GM21619 (cell line): ENCODE measurements around the gene ARHGAP21.
"Not testable (repeated sequence)": the region's sequence is repeated elsewhere in the genome, so short reads cannot be mapped to it uniquely, and the experiment has no call there.

Experiments used
- ATAC-seq: cut with Tn5 transposase; IDR thresholded peaks from one replicate; pipeline ENCODE4 v1.9.1; 2021; ENCODE audit not compliant: unreplicated experiment

ARHGAP21 gene

DNA sequence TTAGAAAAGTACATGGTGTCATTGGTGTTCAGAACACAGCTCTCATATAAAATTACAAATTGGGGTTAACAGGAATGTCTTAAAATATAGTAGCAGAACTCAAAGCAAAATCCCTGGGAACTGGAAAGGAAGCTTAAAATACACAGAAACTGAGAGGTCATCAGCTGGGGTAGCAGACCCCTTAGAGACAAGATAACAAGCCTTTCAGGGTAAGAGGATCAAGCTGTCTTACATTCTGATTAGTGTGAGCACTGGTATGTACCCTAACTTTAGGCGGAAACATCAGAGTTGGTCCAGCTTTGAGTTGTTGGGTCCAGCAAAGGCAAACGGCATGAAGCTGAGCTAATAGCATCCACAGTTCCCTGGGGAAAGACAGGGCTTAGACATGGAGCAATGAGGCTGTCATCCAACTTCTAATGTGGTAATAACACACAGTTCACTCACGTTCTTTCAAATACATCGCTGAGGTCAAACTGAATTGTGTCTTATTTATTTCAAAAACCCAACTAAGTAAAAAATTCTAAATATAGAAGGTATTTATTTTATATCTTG lies 32.6 kb downstream of the ARHGAP21 start:
- no peak for ATAC-seq

DNA sequence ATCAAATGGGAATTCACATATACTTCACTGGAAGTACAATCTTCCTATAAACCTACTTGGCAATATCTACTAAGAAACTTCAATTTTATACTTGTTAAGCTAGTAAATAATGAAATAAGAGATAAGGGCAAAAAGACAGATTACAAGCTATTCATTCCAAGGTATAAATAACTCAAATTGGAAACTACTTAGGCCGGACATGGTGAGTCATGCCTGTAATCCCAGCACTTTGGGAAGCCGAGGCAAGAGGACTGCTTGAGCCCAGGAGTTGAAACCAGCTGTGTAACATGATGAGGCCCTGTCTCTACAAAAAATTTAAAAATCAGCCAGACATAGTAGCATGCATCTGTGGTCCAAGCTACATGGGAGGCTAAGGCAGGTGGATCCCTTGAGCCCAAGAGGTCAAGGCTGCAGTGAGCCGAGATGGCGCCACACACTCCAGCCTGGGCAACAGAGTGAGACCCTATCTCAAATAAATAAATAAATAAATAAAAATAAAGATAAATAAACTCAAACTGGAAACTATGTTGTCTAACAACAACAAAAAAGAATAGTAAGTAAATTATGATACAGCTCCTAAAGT lies 37.6 kb downstream of the ARHGAP21 start:
- ATAC-seq = no peak

DNA sequence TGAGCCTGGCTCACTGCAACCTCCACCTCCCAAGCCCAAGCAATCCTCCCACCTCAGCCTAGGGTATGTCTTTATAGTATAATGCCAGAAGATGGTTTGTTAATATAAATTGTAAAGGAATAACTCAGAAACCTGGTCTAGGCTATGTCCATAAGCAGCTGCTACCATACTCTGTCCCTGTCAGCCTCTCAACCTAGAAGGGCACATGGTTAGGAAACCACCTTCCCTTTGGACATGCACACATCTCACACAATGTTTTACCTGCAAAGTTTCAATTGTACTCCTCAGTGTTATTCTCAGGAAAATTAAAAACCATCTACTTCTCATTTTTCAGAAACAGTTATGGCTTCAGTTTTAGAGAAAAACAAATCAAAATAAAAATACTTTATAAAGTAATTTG lies 40.1 kb downstream of the ARHGAP21 start:
- no peak for ATAC-seq

- ATAC-seq = no peak
These were observed 42.1 kb downstream of the ARHGAP21 start for GRCh38 chr10:24681572-24682088.

DNA sequence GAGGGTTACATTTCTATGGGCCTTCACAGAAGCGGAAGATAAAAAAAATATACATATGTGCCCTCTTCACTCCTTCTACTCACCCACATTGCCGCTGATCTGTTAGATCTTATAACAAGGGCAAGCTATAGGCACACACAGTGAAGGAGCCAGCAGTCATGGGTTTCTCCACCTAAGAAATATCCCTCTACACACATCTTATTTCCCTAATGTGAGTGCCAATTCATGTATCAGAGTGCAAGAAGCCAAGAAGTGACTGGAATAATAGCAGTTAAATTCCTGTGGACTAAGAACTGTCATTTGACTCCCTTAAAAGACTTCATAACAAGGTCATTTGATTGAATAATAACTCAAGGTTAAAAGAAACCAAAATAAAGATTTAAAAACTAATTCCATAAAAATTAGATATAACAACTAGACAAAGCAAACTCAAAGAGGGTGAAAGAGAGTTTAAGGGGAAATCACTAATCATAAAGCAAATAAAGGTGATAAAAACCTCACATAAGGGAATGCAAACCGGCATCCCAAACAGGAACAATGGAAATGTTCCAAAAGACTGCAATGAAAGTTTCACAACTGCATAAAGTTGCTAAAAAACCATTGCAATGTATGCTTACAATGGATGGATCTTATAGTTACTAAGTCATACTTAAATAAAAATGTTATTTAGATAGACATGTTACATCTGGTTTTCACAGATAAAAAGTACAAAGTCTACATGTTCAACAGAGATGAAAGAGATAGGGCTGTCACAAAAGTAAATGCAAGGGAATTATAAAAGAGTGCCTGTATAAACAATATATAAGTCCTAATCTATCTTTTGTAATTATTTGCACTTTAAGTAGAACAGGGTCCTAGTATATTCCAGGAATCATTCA lies 42.8 kb downstream of the ARHGAP21 start:
- ATAC-seq = no peak

GRCh38 chr10:24678757-24679156 lies 44.9 kb downstream of the ARHGAP21 start:
- ATAC-seq = no peak

DNA sequence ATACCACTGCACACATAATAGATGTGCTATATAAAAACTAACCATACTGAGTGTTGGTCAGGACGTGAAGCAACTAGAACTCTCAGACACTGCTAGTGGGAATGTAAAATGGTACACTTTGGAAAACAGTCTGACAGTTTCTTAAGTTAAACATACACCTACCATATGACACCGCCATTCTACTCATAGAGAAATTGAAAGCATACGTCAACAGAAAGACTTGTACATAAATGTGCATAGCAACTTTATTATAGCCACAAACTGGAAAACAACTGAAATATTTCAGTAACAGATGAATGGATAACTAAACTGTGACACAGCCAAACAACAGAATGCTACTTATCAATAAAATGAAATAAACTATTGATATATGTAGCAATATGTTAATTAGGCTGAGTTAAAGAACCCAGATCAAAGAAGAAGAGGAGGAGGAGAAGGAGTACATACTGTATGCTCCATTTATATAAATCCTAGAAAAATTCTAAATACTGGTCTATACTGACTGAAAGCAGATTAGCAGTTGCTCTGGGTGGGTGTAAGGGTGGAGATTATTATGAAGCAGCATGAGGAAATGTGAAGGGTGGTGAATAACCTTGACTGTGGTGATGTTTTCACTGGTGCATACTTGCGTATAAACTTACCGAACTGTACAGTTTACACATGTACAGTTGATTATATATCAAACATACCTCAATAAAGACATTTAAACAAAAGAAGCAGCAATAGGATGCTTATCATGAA lies 48.6 kb downstream of the ARHGAP21 start:
- ATAC-seq = peak; percentile 67

DNA sequence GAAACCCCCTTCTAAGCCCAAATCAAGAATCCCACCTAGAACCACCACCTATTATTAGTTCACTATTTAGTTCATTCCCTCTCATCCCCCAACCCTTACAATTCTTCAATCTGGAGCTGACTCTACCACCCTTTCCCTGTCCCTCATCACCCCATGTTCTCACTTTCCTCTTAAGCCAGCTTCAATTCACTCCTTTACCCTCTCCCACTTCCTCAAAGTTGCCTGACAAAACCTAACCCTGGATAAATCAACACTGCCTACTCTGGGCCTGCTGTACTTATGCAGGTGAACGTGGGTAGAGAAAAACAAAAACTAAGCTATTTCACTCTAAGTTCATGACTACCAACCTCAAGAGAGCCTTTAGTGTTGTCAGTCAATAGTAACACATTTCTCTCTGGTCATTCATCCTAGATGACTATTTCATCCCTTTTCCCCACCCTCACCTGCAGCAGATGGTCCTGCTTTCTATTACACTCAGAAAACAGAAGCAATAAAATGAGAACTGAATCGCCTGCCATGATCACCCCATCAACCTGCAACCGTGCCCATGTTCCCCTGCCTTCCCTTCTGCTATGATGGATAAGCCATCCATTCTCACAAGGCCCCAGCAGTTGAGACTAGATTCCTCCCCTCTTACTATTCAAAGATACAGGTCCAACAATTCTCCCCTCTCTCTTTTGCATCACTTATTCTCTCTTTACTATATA lies 52.6 kb downstream of the ARHGAP21 start:
- ATAC-seq = no peak

DNA sequence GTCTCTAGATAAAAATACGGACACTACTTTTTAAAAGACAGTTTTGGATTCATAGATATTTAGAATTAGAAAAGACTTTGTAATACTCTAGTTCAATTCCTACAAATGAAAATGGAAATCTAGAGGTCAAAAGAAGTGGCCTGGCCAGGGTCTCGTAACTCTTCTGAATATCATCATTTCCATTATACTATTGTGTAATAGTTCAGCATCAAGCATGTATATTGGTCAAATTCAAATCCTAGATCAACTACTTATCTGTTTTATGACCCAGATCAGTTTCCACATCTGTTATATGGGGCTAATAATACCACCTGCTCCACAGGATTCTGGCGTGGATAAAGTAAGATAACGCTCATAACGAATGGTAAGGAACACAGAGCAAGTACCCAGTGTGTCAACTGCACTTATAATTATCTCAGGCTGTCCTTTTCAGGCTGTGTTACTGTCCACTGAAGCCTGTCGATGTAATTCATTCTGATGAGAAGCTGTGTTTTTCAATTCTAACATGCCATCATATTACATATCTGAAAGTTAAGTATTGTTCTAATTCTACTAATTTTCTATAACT lies 54.3 kb downstream of the ARHGAP21 start:
- ATAC-seq = no peak

DNA sequence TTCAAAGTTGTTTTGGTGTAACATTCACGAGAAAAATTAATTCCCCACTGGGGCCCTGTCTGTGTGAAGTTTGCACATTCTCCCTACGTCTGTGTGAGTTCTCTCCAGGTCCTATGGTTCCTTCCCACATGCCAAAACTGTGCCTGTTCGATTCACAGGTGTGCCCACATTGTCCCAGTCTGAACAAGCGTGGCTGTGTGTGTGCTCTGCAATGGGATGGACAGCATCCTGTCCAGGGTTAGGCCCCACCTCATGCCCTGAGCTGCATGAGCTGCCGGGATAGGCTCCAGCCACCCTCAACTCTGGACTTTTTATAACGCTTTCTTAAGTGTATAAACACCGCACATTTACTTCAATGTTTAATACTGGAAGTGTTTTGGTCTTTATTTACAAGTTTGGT lies 55.4 kb downstream of the ARHGAP21 start:
- ATAC-seq = no peak

GRCh38 chr10:24664991-24665390 lies 58.7 kb downstream of the ARHGAP21 start:
- ATAC-seq = no peak

- ATAC-seq = no peak
These were observed 62.3 kb downstream of the ARHGAP21 start for GRCh38 chr10:24661376-24661775.

- ATAC-seq = not testable (repeated sequence)
These were observed 65.4 kb downstream of the ARHGAP21 start for GRCh38 chr10:24658319-24658718.

GRCh38 chr10:24656326-24656725 lies 67.4 kb downstream of the ARHGAP21 start:
- ATAC-seq = not testable (repeated sequence)

DNA sequence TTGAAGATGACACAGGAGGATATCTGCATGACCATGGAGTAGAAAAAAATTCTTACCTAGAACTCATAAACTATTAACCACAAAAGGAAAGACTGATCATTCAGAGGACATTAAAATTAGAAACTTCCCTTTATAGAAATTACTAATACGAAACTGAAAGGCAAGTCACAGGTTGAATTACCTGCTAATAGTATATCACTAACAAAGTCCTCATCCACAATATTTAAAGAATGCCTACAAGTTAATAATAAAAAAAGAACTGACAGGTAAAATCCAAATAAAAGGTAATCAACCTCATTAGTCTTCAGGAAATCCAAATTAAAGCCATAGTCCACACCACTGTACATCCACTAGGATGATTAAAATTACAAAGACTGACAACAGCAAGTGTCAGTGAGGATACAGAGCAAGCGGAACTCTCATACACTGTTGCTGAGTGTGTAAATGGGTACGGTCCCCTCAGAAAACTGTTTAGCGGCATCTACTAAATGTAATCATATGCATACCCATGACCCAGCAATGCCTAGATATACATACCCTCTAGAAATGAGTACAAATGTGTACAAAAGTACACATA lies 71.2 kb downstream of the ARHGAP21 start:
- ATAC-seq = peak; percentile 87

DNA sequence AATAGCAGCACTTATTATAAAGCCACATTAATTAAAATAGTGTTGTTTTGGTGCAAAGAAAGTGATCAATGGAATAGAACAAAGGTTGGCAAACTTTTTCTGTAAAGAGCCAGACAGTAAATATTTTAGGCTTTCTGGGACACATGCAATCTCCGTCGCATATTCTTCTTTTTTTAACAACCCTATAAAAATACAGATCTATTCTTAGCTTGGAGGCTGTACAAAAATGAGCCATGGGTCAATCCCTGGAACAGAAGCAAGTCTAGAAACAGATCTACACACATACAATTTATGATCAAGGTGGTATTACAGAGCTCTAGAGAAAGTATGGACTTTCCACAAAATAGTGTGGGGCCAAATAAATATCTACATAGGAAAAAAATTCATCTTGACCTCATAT lies 71.8 kb downstream of the ARHGAP21 start:
- ATAC-seq = no peak

DNA sequence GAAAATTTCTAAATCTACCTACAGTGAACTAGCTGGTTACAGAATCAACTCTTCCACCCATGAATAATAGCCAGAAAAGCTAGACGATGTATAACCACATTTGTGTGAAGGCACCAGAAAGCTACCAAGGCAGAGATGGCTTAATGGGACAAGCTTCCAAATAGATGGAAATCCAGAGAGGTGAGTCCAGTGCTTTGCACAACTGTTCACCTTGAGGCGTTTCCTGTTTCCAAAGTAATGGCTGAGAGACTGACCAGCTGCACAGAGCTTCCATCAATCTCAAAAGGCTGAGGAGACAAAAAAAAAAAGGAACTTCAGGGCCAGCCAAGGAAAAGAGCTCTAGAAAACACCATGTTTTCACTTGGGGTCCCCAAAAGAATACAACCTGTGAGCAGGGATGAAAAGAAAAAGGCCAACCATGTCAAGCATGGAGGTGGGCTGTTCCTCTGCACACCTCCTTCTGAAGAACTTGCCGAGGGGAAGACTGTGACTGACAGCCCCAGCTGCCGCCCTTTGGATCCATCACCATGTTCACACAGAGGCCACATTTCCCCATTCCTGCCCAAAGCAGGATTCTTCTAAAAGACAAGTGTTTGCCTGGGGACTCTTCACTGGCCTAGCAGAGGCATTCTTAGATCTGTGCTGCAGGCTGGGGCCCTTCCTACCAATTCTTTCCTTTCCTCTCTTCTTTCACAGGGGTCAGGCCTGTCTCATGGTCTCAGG lies 72.9 kb downstream of the ARHGAP21 start:
- no peak for ATAC-seq

DNA sequence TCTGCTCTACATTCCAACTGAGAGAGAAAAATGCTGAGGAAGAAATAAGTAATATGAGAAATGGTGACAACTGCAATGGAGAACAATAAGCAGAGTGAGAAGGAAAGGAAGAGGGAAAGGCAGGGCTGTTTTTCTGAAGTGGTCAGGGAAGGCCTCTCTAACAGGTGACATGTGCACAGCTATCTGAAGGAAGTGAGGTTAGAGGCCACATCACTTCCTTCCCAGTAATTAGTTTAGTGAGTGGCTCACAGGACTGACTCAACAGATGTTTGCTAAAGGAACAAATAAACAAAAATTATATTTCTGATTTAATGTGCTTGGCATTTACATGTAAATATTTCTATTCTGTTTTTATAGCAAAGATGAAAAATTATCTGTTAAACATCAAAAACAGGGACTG lies 77.9 kb downstream of the ARHGAP21 start:
- ATAC-seq = no peak

DNA sequence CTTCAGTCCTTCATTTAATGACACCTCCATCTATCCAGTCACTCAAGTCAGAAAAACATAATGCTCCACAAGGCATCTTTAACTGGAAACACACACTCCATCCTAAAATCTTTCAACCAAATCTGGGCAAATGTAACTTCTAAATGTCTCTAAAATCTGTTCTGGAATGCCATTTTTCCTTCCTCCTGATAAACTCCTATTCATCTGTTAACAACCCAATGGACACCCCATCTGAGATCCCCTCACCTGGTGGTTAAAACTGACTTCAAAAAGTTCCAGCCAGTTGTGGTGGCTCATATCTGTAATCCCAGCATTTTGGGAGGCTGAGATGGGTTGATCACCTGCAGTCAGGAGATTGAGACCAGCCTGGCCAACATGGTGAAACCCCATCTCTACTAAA lies 78.7 kb downstream of the ARHGAP21 start:
- ATAC-seq = no peak
